HL-60 (cell line): ENCODE measurements around the gene BMP7.
"Not testable (repeated sequence)": the region's sequence is repeated elsewhere in the genome, so short reads cannot be mapped to it uniquely, and the experiment has no call there.

Source experiments
- DNase-seq, 2 experiments: peaks; one replicate each; pipeline ENCODE4 v3.0.0-alpha.2; 2010 to 2020; ENCODE audit warnings: low read depth in 1 of 2, low spot score in 1 of 2
- H3K27ac ChIP-seq: fragments of 250-450 bp; sonication (Bioruptor Pico); replicated peaks from 2 replicates; pipeline ENCODE4 v1.5.1; 2020; ENCODE audit warnings: mild to moderate bottlenecking, moderate library complexity
- H3K27me3 ChIP-seq: fragments of 250-450 bp; sonication (Bioruptor Pico); 2 replicates; pipeline ENCODE4 v1.5.1; 2021; ENCODE audit warnings: mild to moderate bottlenecking, moderate library complexity; ENCODE audit not compliant: insufficient read depth, poor library complexity, severe bottlenecking
- H3K4me3 ChIP-seq: replicated peaks from 2 replicates; pipeline ENCODE4 v1.5.1; 2011; ENCODE audit warnings: mild to moderate bottlenecking, control low read depth, low read length; ENCODE audit not compliant: insufficient read depth
- CTCF ChIP-seq: IDR thresholded peaks from one replicate; pipeline ENCODE4 v1.5.1; 2011; ENCODE audit warnings: low read length, control low read depth, inconsistent platforms; ENCODE audit not compliant: insufficient read depth
- GABPA ChIP-seq: IDR thresholded peaks from 2 replicates; pipeline ENCODE4 v1.6.1; 2012; ENCODE audit warnings: low read depth
- POLR2AphosphoS5 ChIP-seq: IDR thresholded peaks from 2 replicates; pipeline ENCODE4 v1.6.1; 2012; ENCODE audit warnings: low read depth
- SPI1 ChIP-seq: IDR thresholded peaks from 2 replicates; pipeline ENCODE4 v1.6.1; 2012; ENCODE audit warnings: low read depth, mild to moderate bottlenecking, borderline replicate concordance
- TF ChIP-seq, protein P1 (sequence below): IDR thresholded peaks from 2 replicates; pipeline ENCODE4 v1.6.1; 2012; ENCODE audit warnings: low read depth; ENCODE audit not compliant: insufficient replicate concordance

Gene BMP7

DNA sequence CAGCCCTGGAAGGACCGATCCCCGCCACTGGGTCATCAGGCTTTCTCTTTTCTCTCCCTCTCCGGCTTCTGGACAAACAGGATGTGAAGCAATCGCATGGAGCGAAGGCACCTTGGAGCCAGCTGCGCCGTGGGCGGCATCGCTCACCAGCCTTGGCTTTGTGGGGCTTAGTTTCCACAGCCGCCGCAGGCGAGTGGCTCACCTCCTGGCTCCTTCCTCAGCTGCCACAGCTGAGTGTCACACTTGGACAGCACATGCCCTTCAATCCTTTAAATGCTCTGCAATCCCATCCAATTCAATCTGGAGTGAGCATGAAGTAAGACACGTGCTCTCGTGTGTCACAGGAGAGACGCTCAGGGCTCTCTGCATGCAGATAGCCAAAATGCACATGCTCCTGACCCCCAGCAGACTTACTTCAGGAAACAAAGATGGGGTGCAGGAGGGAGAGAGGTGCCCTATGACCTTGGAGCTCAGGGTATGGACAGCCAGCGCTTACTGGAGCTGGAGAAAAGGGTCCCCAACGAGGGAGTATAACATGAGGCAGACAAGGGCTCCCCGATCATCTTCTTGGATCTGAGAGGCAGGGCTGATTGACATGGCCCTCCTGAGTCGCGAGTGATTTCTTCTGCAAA is 70.9 kb downstream of the BMP7 start:
- H3K4me3 ChIP-seq, result no peak overlapping the region
- TF ChIP-seq POLR2AphosphoS5, result no peak
- no peak for TF ChIP-seq GABPA
- TF ChIP-seq SPI1, result no peak
- TF ChIP-seq, protein P1, sequence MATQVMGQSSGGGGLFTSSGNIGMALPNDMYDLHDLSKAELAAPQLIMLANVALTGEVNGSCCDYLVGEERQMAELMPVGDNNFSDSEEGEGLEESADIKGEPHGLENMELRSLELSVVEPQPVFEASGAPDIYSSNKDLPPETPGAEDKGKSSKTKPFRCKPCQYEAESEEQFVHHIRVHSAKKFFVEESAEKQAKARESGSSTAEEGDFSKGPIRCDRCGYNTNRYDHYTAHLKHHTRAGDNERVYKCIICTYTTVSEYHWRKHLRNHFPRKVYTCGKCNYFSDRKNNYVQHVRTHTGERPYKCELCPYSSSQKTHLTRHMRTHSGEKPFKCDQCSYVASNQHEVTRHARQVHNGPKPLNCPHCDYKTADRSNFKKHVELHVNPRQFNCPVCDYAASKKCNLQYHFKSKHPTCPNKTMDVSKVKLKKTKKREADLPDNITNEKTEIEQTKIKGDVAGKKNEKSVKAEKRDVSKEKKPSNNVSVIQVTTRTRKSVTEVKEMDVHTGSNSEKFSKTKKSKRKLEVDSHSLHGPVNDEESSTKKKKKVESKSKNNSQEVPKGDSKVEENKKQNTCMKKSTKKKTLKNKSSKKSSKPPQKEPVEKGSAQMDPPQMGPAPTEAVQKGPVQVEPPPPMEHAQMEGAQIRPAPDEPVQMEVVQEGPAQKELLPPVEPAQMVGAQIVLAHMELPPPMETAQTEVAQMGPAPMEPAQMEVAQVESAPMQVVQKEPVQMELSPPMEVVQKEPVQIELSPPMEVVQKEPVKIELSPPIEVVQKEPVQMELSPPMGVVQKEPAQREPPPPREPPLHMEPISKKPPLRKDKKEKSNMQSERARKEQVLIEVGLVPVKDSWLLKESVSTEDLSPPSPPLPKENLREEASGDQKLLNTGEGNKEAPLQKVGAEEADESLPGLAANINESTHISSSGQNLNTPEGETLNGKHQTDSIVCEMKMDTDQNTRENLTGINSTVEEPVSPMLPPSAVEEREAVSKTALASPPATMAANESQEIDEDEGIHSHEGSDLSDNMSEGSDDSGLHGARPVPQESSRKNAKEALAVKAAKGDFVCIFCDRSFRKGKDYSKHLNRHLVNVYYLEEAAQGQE, result no peak
- no peak for TF ChIP-seq CTCF
- H3K27me3 ChIP-seq, result no peaks in the 10 kb centered on the region
- no peak for DNase-seq
- H3K27ac ChIP-seq, result no peak overlapping the region

DNA sequence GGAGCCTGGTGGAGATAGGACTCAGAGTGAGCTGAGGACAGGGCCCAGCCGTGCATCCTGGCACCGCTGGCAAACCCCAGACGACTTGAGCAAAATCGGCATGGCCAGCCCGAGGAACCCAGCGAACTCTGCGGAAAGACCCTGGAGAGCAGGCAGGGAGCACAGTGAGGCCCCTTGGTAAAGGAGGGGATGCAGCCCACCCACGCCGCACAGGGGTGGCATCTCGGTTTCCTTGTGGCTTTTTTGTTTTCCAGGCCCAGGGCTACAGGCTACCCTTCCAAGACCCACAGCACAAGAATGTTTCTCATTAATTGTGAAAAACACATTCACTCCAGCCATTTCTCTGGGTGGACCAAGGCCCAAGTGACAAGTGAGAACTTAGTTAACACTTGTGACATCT is 71.4 kb downstream of the BMP7 start:
- Histone ChIP-seq H3K27me3 (no peaks in the 10 kb centered on the region), H3K4me3 (no peak overlapping the region), H3K27ac (no peak overlapping the region)
- no peak for TF ChIP-seq GABPA
- no peak for TF ChIP-seq SPI1
- no peak for DNase-seq

- Histone ChIP-seq H3K27me3 (no peaks in the 10 kb centered on the region), H3K4me3 (no peak overlapping the region), H3K27ac (no peak overlapping the region)
- no peak for TF ChIP-seq GABPA
- no peak for DNase-seq
These were observed 72.3 kb downstream of the BMP7 start for GRCh38 chr20:57194154-57194553.

- TF ChIP-seq GABPA (no peak), POLR2AphosphoS5 (no peak), CTCF (no peak), SPI1 (no peak)
- TF ChIP-seq, protein P1, result no peak
- no peak for DNase-seq
- no peak overlapping the region for H3K27ac ChIP-seq
- H3K27me3 ChIP-seq, result no peaks in the 10 kb centered on the region
- H3K4me3 ChIP-seq, result no peak overlapping the region
These were observed 73.3 kb downstream of the BMP7 start for GRCh38 chr20:57193094-57193493.

DNA sequence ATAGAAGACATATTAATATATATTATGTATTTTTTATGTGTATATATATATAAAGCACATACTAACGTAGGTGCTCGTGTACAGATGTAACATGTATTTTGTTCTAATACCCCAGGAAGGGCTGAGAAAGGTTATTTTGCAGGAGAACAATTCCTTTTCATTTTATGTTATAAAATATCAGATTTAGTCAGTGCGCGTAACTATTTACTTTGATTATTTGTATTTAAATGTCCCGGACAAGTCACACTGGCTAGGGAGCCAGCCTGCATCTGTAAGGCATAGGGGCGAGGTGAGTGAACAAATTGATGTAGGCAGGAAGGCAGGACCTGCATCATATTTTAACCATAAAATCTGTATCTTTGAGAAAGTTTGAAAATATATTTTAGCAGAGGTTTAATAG is 74.1 kb downstream of the BMP7 start:
- no peaks in the 10 kb centered on the region for H3K27me3 ChIP-seq
- TF ChIP-seq, protein P1, result no peak
- TF ChIP-seq SPI1 (no peak), POLR2AphosphoS5 (no peak), CTCF (no peak), GABPA (no peak)
- H3K4me3 ChIP-seq, result no peak overlapping the region
- no peak for DNase-seq
- H3K27ac ChIP-seq, result no peak overlapping the region

DNA sequence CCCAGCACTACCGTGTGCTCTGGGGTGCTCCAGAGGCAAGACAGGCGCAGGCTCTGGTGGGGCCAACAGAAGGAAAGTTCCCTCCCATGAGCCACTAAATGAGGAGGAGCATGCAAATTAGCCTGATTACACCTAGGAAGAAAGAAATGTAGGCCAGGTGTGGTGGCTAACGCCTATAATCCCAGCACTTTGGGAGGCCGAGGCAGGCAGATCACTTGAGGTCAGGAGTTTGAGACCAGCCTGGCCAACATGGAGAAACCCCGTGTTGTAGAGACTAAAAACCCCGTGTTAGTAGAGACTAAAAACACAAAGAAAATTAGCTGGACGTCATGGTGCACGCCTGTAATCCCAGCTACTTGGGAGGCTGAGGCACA is 75.2 kb downstream of the BMP7 start:
- not testable (repeated sequence) for H3K27me3 ChIP-seq, H3K27ac ChIP-seq, DNase-seq, H3K4me3 ChIP-seq
